ENCODE data around the gene ALDH8A1.
"Not testable (repeated sequence)": the region's sequence is repeated elsewhere in the genome, so short reads cannot be mapped to it uniquely, and the experiment has no call there.

The ALDH8A1 gene

GRCh38 chr6:134908906-134909516 lies 40.9 kb downstream of the ALDH8A1 start:
- no peak for DNase-seq

DNA sequence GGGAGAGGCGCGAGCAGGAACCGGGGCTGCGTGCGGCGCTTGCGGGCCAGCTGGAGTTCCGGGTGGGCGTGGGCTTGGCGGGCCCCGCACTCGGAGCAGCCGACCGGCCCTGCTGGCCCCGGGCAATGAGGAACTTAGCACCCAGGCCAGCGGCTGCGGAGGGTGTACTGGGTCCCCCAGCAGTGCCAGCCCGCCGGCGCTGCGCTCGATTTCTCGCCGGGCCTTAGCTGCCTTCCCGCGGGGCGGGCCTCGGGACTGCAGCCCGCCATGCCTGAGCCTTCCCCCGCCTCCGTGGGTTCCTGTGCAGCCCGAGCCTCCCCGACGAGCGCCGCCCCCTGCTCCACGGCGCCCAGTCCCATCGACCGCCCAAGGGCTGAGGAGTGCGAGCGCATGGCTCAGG lies 45.2 kb downstream of the ALDH8A1 start:
- DNase-seq, result not testable (repeated sequence)

DNA sequence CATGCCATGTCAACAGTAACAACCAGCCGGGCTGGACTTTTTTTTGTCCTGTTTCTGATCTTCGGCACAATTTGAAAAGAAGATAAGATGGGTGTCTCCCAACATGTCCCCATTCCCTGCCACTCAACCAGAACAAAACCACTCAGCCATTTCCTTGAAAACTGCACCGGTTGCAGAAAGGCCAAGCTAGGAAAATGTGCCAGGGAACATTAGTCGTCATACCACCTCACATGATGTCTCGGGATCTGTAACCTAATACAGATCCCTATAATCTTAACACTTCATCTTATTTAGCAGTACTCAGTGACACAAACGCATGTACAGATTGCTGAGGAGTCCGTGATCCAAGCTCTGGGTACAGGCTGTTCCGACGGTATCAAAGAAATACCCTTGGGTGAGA lies 46.5 kb downstream of the ALDH8A1 start:
- no peak for DNase-seq

- no peak for DNase-seq
Observed at GRCh38 chr6:134902936-134903335, 47.0 kb downstream of the ALDH8A1 start.

DNA sequence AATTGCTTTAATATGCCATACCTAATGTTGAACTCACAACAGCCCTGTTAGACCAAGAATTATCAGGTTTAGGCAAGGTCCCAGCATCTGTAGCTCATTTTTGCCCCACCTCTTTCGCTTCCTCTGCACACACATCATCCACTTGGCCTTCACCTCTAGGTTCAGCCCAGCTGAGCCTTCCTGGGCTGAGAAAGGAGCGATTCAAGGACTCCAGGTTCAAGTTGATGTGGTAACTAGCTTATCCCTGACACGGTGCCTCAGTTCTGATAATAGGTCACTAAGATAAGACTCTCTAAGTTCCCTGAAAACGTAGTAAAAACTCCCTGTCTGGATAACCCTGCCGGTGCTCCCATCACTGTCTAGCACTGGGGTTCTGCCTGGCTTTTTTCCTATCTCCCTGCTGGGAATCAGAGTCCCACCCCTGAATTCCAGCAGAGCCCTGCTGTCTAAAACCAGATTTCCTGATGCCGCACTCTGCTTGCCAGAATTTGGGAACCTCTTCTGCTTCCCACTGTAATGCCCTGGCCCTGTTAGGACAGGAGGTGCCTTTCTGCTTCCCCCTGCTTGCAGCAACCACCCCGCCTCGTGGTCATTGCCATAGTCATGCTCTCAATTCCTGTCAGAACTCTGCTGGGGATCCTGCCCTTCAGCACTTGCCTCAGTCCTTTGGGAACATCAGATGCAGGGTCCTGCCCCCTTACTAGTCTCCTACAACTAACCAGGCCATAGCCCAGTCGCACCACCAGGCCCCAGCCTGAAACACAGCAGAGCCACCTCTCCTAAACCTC lies 47.6 kb downstream of the ALDH8A1 start:
- no peak for DNase-seq

GRCh38 chr6:134898575-134898974 lies 51.3 kb downstream of the ALDH8A1 start:
- DNase-seq, result no peak

DNA sequence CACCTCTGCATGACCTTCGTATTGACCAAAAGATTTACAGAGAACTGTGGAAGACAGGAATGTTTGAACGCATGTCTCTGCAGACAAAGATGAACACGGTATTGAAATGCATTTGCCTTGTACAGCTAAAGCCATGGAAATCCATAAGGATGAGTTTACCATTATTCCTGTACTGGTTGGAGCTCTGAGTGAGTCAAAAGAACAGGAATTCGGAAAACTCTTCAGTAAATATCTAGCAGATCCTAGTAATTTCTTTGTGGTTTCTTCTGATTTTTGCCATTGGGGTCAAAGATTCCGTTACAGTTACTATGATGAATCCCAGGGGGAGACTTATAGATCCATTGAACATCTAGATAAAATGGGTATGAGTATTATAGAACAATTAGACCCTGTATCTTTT lies 51.7 kb downstream of the ALDH8A1 start:
- DNase-seq, result not testable (repeated sequence)

- DNase-seq, result no peak
Observed at GRCh38 chr6:134896910-134897309, 53.0 kb downstream of the ALDH8A1 start.

GRCh38 chr6:134894800-134895199 lies 55.1 kb downstream of the ALDH8A1 start:
- DNase-seq, result no peak

GRCh38 chr6:134892362-134892761 lies 57.5 kb downstream of the ALDH8A1 start:
- DNase-seq, result no peak

- no peak for DNase-seq
Observed at GRCh38 chr6:134891633-134892032, 58.3 kb downstream of the ALDH8A1 start.

GRCh38 chr6:134888316-134888715 lies 61.6 kb downstream of the ALDH8A1 start:
- no peak for DNase-seq

GRCh38 chr6:134884752-134885151 lies 65.1 kb downstream of the ALDH8A1 start:
- DNase-seq, result no peak

DNA sequence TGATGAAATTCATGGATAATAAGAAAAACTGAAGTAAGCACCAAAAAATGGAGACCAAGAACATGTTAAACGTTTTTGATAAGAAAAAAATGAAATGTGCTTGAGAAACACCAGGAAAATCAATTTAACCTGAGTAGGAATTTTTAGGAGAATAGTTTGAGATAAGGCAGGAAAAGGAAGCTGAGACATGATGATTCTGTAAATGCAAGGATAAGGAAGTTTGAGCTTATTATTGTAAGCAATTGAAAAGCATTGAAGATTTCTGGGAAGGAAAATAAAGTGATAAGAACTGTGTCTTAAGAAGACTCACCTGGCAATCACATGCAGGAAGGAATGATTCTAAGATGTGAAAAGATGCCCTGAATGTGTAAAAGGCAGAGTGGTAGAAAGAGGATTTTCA lies 66.6 kb downstream of the ALDH8A1 start:
- DNase-seq, result no peak

GRCh38 chr6:134882426-134883038 lies 67.4 kb downstream of the ALDH8A1 start:
- peak; percentile 36 for DNase-seq

DNA sequence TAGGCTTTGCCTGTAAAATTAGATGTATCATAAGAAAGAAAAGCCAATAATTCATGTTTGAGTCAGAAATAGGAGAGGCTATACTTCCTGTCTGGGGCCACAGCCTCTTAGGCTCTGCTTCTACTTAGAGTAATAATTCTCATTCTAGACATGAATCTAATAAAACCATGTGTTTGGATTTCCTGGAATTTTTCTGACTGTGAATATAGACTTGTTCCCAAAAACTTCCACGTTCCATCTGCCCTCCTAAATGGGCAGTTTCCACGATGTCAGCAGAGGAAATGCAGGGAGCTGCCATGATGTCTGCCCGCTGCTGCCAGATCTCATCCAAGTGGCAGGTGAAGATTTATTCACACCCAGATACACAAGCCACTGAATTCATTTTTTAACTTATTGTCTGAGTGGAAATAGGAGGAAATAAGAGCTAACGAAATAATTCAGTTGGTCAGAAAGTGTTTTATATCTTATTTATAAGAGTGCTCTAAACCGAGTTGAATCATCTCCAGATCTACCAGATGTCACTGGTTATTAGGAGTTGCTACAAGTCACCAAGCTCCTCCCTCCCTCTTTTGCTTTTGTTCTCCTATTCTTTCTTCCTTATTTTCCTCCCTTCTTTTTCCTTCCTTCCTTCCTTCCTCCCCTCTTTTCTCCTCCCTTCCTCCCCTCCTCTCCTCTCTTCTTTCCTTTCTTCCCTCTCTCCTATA lies 69.3 kb downstream of the ALDH8A1 start:
- DNase-seq, result no peak

DNA sequence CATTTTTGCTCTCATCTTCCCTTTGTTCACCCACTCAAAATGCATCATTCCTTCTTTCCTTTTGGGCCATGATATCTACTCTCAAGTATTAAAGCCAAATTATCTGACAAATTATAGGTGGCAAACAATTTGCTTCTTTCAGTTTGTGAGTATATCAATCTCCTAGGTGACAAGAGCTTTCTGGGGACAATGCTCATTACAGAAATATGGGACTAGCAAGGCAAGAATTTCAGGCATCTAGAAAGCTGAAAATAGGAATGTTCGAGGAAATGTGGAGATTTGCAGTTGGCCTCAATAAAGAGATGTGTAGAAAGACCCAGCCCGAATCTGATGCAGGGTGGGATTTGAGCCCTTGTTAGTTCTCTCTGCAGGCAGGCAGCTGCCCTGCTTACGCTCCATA lies 71.8 kb downstream of the ALDH8A1 start:
- no peak for DNase-seq

DNA sequence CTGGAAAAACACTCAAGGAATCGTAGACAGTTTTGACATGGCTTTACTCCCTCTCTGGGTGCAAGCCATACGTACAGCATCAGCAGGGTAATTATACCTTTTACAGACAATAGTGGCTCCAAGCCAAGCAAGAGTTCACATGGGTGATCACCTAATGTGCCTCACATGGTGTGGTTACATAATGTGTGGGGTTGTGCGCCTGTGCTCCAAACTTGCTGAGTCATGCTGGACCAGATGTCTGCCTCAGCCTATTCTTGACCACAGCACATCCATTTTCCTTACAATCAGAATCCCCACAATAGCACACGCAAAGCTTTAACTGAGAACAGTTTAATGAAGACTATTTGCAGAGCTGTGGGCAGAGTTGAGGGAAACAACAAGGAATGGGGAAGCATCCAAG lies 74.5 kb downstream of the ALDH8A1 start:
- no peak for DNase-seq

DNA sequence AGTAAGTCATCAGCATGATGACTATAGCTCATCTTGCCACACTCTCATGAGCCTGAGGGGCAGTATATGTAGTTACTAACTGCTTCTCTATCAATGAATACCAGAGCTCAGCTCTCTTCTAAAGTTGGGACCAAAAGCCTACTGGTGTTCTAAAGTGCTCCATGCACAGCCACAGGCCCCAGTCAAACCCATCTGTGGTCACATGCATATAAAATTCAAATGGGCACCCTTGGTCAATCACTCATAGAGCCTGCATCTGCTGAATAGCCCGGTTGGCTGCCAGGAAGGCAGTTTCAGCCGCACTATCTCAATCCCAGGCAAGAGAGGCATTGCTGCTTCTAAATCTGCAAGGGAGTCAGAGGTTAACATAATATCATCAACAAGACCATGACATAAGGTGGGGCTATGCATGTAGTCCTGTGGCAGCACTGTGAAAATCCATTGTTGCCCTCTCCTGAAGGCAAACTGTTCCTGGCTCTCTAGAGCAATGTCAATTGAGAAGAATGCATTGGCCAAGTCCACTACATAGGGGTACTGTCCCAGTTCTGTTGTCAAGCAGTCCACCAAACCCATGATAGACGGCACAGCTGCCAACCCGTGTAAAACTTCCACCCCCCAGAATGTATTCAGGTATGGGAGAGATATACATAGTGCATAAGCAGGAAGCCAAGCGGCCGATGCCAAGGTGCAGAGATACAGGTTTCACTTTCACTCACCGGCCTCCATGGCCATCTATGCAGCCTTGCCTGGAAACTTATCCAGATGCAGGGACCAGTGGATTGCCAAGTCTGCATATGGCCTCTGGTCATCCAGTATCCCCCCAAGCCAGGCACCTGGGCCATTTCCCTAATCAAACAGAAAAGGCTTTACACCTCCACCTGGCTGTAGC lies 76.2 kb downstream of the ALDH8A1 start:
- DNase-seq, result no peak

DNA sequence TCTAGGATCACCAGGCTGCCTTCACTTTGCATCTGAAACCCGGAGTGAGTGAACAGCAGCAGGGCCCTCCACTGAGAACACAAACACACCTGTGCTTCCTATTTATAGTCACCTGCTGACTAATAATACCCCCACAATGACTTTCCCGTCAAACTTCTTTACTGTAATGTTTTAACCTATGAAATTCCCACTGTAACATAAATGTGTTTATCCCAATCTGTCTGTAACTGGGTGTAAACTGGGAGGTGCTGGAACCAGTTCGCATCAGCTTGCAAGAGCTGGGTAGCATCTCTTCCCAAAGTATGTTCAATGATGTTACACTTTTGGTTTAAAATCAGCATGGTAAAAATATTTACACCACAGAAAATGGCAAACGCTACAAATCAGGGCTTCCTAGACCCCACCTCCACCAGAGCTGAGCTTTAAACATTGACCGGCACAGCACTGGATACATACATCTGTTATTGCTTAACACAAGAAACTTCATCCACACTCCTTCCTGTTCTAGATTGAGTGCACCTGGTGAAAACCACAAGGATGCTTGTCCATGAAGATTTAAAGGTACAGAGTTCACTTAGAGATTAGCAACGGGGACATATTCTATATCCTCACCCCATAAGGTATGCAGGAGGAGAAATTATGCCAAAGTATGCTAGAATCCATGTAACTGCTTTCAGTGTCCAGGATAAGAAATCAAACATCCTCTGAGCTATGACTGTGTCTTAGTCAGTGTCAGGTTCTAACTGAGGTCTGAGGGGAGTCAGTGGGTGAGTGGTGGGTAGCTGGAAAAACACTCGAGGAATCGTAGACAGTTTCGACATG lies 79.0 kb downstream of the ALDH8A1 start:
- no peak for DNase-seq

- no peak for DNase-seq
Observed at GRCh38 chr6:134868812-134869211, 81.1 kb downstream of the ALDH8A1 start.

All from NCI-H1436 (cell line).